K562 (cell line): ENCODE data around the gene BMPER.

ENCODE experiments used
- ELK3 ChIP-seq: fragments of 450-650 bp; formaldehyde crosslinking; IDR thresholded peaks from 2 replicates; pipeline ENCODE4 v1.4.0; 2020; ENCODE audit warnings: mild to moderate bottlenecking
- ETV6 ChIP-seq, 3 experiments: fragments of 150-350 bp in 1 of 3; sonication (generic) in 1 of 3; formaldehyde crosslinking in 1 of 3; IDR thresholded peaks; 2 replicates each; pipeline versions ENCODE4 v1.6.1 to v1.8.0; 2014 to 2022; ENCODE audit warnings: borderline replicate concordance in 2 of 3, low read depth in 2 of 3, antibody characterized with exemption in 1 of 3, low read length in 1 of 3, mild to moderate bottlenecking in 1 of 3, missing genetic modification reagents in 1 of 3
- HDAC1 ChIP-seq, 2 experiments: fragments of 450-650 bp; IDR thresholded peaks; 2 replicates each; pipeline ENCODE4 v1.6.1; 2016 to 2017; ENCODE audit warnings: inconsistent platforms in 1 of 2, mild to moderate bottlenecking in 1 of 2, moderate library complexity in 1 of 2
- SMAD1 ChIP-seq: fragments of 150-350 bp; IDR thresholded peaks from 2 replicates; pipeline ENCODE4 v1.6.1; 2014; ENCODE audit warnings: low read length, low read depth; ENCODE audit not compliant: partially characterized antibody
- TCF7 ChIP-seq: sonication (generic); IDR thresholded peaks from 2 replicates; pipeline ENCODE4 v1.6.1; 2016; ENCODE audit warnings: antibody characterized with exemption, borderline replicate concordance

DNA sequence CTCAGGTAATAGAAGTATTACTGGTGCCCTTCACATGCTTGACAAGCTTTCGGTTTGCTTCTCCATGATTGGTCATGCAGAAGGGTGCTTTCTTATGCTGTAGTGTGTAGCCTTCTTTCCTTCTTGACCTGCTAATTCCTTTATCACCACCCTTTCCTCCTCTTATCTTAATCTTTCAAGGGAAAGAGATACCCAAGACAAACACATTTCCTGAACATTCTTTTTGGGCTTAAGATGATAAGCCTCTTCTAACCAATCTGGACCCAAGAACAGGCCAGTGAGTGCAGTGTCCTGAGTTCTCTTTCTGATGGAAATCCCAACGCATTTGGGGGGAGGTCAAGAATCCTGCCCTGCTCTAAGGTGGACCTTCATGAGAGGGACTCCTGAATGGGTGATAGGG lies 33.8 kb downstream of the BMPER start:
- TF ChIP-seq ELK3 (CRISPR knock-in tag) (no peak), TCF7 (no peak), SMAD1 (no peak), HDAC1 (IDR thresholded peaks at IDR 0.05) (no peak), ETV6 (IDR thresholded peaks at IDR 0.05; ENCODE audit: borderline replicate concordance in 1 of 2, low read depth in 2 of 2, low read length in 1 of 2) (no peak), ETV6 (CRISPR knock-in tag; IDR thresholded peaks at IDR 0.05; ENCODE audit: borderline replicate concordance) (no peak)
